Stimulated activated naive CD8-positive, alpha-beta T cell treated with anti-CD3 and anti-CD28 coated beads, Interleukin-15, amount 100 ng/mL, for 72 hours (primary cell): Measurements from ENCODE around the gene SLCO4A1.

Experiments used
- ATAC-seq: fragments of 150-1000 bp; cut with Tn5 transposase; 2 replicates; pipeline ENCODE4 v1.10.0; 2021; ENCODE audit warnings: mild to moderate bottlenecking, moderate library complexity
- DNase-seq, 2 donors: peaks; one replicate each; pipeline ENCODE4 v3.0.0; 2021 to 2022
- H3K27ac Mint-ChIP-seq, 2 donors: one replicate each; pipeline ENCODE4 v1.8.0; 2022; ENCODE audit warnings: mild to moderate bottlenecking in 2 of 2, mixed read lengths in 2 of 2, moderate library complexity in 2 of 2
- H3K27me3 Mint-ChIP-seq: one replicate; pipeline ENCODE4 v1.8.0; 2022; ENCODE audit warnings: mixed read lengths
- H3K4me1 Mint-ChIP-seq: one replicate; pipeline ENCODE4 v1.8.0; 2022; ENCODE audit warnings: mild to moderate bottlenecking, mixed read lengths
- H3K4me3 Mint-ChIP-seq, 2 donors: one replicate each; pipeline ENCODE4 v1.8.0; 2022; ENCODE audit warnings: mild to moderate bottlenecking in 2 of 2, mixed read lengths in 2 of 2, moderate library complexity in 1 of 2
- H3K9me3 Mint-ChIP-seq, 2 donors: one replicate each; pipeline ENCODE4 v1.8.0; 2022; ENCODE audit warnings: mixed read lengths in 2 of 2

SLCO4A1 gene

DNA sequence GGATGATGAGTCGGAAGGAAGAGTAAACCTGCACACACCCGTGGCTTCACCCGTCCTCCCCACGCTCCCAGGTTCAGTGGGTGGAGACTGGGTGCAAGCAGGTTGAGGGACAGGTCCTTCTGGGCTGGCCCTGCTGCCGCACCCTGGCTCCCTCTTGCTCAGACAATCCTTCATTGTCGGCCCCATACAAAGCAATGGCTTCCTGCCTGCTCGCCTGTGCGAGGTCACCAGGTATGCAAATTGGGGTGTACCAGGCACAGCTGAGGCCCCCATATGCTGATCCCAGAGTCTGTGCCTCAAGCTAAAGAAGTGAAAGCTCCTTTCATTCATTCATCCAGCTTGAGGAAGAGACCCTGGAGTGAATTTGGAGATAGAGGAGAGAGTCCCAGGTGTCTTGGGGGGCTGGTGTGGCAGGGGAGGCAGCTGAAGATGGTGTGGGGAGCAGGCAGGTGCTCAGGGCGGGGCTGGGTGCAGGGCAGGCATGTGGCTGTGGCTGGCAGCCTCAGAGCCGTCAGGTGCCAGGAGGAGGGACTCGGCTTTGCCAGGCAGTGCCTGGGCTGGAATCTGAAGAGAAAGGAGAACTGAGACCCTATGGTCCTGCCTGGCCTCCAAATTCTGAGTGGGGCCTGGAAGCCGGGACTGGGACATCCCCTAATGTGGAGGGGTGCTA, 4.7 kb downstream of the SLCO4A1 start:
- Mint-ChIP-seq H3K27ac (peak overlapping the region; percentile 3 to 49), H3K27me3 (no peaks in the 10 kb centered on the region), H3K4me1 (peaks cover 91% of the 10 kb centered on the region), H3K4me3 (no peak overlapping the region), H3K9me3 (no peaks in the 10 kb centered on the region)
- no peak for DNase-seq
- ATAC-seq = no peak

GRCh38 chr20:62647521-62648317, 5.4 kb downstream of the SLCO4A1 start:
- no peaks in the 10 kb centered on the region for H3K27me3 Mint-ChIP-seq
- peak overlapping the region in 1 of 2 donors; percentile 13 for H3K4me3 Mint-ChIP-seq
- peaks cover 98% of the 10 kb centered on the region for H3K4me1 Mint-ChIP-seq
- no peak for DNase-seq
- H3K9me3 Mint-ChIP-seq = no peaks in the 10 kb centered on the region
- no peak overlapping the region for H3K27ac Mint-ChIP-seq
- no peak for ATAC-seq

- ATAC-seq (no peak), DNase-seq (no peak)
- H3K4me3 Mint-ChIP-seq = peak overlapping the region in 1 of 2 donors; percentile 13
- H3K27me3 Mint-ChIP-seq = no peaks in the 10 kb centered on the region
- peak overlapping the region in 1 of 2 donors; percentile 40 for H3K27ac Mint-ChIP-seq
- no peaks in the 10 kb centered on the region for H3K9me3 Mint-ChIP-seq
- H3K4me1 Mint-ChIP-seq = peaks cover 100% of the 10 kb centered on the region
Measured at GRCh38 chr20:62648318-62648995, 6.2 kb downstream of the SLCO4A1 start.

DNA sequence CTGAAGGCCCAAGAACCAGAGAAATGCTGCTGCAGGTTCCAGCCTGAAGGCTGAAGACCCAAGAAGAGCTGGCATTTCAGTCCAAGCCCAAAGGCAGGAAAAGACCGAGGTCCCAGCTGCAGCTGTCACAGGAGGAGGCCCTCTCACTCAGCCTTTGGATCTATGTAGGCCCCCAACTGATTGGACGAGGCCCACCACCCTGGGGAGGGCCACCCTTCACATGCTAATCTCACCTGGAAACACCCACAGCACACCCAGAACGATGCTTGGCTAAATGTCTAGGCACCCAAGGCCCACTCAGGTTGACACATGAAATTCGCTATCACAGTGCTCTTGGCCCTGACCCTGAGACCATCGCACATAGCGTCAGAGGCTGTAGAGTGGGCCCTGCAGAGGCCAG, 6.8 kb downstream of the SLCO4A1 start:
- no peak overlapping the region for H3K27ac Mint-ChIP-seq
- no peaks in the 10 kb centered on the region for H3K27me3 Mint-ChIP-seq
- peaks cover 99% of the 10 kb centered on the region for H3K4me1 Mint-ChIP-seq
- H3K4me3 Mint-ChIP-seq = peak overlapping the region in 1 of 2 donors; percentile 8
- DNase-seq (no peak), ATAC-seq (no peak)
- H3K9me3 Mint-ChIP-seq = no peaks in the 10 kb centered on the region

DNA sequence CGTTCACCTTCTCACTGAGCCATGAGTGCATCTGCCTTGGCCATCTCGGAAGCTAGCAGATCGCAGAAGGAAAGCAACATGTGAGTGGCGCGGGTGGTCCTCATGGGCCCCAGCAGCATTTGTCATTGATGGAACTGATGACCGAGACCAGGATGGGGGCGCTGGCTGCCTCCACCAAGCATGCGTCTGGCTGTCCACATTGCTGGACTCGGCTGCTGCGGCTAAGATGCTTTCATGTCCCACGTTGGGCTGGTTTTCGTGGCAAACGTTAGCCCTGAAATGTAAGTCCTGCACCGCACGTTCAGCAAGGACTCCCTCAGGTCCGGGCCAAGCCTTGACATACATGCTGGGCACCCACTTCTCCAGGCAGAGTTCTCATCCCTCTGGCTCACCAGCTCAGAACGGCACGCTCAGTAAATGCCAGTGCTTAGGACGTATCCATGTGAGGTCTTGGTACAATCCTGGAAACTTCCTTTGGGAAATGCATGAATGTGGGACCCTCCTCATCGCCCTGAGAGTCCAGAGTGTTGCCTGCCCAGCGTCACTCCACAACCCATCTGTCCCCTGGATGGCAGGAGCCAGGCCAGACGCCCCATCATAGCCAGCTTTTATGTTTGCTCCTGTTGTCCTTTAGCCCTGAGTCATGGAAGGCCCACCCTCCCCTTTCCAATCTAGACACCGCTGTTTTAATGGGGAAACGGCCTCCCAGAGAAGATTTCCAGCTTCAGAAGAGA, 8.4 kb downstream of the SLCO4A1 start:
- DNase-seq (no peak), ATAC-seq (peak; percentile 1)
- Mint-ChIP-seq H3K4me1 (peaks cover 86% of the 10 kb centered on the region), H3K9me3 (no peaks in the 10 kb centered on the region), H3K4me3 (peak overlapping the region; percentile 81 to 89), H3K27me3 (no peaks in the 10 kb centered on the region), H3K27ac (peak overlapping the region; percentile 96 to 97)

DNA sequence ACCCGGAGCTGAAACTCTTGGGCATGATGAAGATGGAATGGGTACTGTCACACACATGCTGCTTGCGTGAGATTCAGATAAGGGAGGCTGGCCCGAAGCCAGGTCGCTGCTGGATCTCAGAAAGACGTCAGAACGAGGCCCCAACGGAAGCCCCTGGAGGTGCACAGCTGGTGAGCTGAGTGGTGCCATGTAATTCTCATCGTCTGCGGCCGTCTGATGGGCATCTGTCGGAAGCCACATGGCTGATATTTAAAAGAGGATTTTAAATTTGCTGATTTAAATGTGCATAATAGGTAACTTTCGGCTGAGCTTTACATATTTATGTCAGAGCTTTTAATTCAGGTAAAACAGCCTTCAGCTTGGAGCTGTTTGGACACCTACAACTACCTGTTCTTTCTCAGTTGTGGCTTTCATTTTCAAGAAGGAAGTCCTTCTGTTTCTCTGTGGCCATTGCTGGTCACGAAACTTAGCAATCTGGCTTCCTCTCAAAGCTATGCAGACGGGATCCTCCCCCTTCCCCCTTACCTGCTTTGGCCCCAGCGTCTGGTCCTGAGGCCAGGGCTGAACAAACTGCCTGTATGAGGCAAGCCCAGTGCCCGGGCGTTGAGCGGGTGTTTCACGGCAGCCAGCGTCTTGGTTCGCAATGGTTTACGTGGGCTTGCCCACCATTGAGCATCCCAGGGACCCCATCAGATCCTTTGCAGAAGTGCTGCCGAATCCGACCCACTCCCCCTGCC, 9.2 kb downstream of the SLCO4A1 start:
- peak; percentile 87 for ATAC-seq
- H3K4me3 Mint-ChIP-seq = peak overlapping the region; percentile 81 to 89
- no peaks in the 10 kb centered on the region for H3K9me3 Mint-ChIP-seq
- peak overlapping the region; percentile 96 to 97 for H3K27ac Mint-ChIP-seq
- H3K27me3 Mint-ChIP-seq = no peaks in the 10 kb centered on the region
- DNase-seq = peak; percentile 82 to 90
- H3K4me1 Mint-ChIP-seq = peaks cover 79% of the 10 kb centered on the region

GRCh38 chr20:62652041-62652893, 10.0 kb downstream of the SLCO4A1 start:
- peak; percentile 69 to 80 for DNase-seq
- Mint-ChIP-seq H3K4me3 (peak overlapping the region; percentile 81 to 89), H3K27me3 (no peaks in the 10 kb centered on the region), H3K9me3 (no peaks in the 10 kb centered on the region), H3K4me1 (peaks cover 71% of the 10 kb centered on the region), H3K27ac (peak overlapping the region; percentile 96 to 97)
- ATAC-seq = peak; percentile 77

DNA sequence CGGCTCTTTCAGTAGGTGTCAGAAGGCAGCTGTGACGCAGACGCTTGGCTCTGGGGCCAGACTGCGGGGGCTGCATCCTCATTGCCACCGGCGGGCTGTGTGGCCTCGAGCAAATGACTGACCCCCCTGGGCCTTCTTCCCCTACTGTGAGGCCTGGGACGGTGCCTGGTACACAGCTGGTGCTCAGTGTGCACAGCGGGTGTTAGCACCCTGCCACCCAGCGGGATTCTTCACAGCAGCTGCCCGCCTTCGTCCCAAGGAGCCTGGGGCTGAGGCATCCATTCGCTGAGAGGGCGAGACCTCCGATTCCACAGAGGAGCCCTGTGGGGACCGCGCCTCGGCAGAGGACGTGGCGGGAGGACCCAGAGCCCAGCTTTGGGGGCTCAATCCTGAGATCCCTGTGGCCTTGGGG, 10.6 kb downstream of the SLCO4A1 start:
- no peaks in the 10 kb centered on the region for H3K27me3 Mint-ChIP-seq
- peak overlapping the region in 1 of 2 donors; percentile 12 for H3K27ac Mint-ChIP-seq
- H3K4me1 Mint-ChIP-seq = peaks cover 64% of the 10 kb centered on the region
- DNase-seq (no peak), ATAC-seq (no peak)
- H3K4me3 Mint-ChIP-seq = peak overlapping the region; percentile 81 to 89
- no peaks in the 10 kb centered on the region for H3K9me3 Mint-ChIP-seq

GRCh38 chr20:62653373-62653772, 11.1 kb downstream of the SLCO4A1 start:
- peak overlapping the region in 1 of 2 donors; percentile 18 for H3K4me3 Mint-ChIP-seq
- H3K9me3 Mint-ChIP-seq = no peaks in the 10 kb centered on the region
- H3K27ac Mint-ChIP-seq = peak overlapping the region; percentile 57 to 59
- ATAC-seq (no peak), DNase-seq (no peak)
- H3K27me3 Mint-ChIP-seq = no peaks in the 10 kb centered on the region
- H3K4me1 Mint-ChIP-seq = peaks cover 60% of the 10 kb centered on the region

- DNase-seq (no peak), ATAC-seq (no peak)
- peak overlapping the region in 1 of 2 donors; percentile 29 for H3K4me3 Mint-ChIP-seq
- peaks cover 52% of the 10 kb centered on the region for H3K4me1 Mint-ChIP-seq
- H3K9me3 Mint-ChIP-seq = no peaks in the 10 kb centered on the region
- peak overlapping the region in 1 of 2 donors; percentile 57 for H3K27ac Mint-ChIP-seq
- no peaks in the 10 kb centered on the region for H3K27me3 Mint-ChIP-seq
Measured at GRCh38 chr20:62653951-62654685, 11.8 kb downstream of the SLCO4A1 start.

DNA sequence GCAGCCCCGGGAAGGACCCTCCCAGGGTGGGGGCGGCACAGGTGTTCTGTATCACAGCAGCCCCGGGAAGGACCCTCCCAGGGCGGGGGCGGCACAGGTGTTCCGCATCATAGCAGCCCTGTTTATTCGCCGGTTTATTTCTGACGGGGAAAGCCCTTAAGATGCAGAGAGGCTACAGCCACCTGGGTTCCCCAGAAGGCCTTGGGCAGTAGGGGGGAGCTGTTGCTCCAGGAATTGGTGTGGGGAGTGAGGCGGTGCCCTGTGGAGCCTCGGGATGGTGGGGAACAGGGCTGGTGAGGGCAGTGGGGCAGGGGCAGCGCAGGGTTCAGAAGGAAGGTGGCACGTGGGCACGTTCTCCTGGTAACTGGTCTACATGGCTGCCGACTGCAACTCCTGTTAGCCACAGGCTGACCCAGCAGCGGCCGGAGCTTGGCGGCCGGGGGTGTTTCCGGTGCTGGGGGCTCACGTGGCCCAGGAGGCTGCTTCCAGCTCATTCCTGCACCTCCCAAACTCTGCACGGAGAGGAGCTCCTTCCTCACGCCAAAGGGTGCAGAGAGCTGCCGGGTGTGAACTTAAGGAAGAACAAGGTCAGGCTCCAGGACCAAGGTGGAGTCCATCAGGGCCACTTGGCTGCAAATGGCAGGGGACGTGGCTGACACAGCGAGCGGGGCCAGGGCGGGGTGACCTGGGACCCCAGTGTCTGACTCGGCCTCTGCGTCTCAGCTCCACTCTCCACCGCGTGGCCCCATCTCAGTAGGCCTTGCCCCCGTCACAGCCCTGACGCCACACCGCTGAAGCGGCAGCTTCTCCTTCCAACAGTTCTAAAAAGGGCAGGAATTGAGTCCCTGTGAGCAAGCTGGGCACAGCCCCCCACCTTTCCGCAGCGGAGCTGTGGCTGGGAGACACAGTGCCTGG, 13.2 kb downstream of the SLCO4A1 start:
- DNase-seq = no peak
- Mint-ChIP-seq H3K27ac (peak overlapping the region in 1 of 2 donors; percentile 95), H3K27me3 (no peaks in the 10 kb centered on the region)

DNA sequence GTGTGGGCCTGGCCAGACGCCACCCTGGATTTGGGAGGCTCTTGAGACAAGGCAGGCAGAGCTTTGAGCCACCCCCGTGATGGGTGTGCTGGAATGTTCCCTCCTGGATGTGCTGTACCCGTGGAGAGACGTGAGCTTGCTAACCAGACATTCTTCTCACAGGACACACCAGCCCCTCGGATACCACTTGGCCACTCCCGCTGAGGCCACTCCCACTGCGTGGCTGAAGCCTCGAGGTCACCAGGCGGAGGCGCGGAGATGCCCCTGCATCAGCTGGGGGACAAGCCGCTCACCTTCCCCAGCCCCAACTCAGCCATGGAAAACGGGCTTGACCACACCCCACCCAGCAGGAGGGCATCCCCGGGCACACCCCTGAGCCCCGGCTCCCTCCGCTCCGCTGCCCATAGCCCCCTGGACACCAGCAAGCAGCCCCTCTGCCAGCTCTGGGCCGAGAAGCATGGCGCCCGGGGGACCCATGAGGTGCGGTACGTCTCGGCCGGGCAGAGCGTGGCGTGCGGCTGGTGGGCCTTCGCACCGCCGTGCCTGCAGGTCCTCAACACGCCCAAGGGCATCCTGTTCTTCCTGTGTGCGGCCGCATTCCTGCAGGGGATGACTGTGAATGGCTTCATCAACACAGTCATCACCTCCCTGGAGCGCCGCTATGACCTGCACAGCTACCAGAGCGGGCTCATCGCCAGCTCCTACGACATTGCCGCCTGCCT, 14.1 kb downstream of the SLCO4A1 start:
- no peak for DNase-seq
- Mint-ChIP-seq H3K4me1 (peaks cover 30% of the 10 kb centered on the region), H3K27me3 (no peaks in the 10 kb centered on the region), H3K9me3 (no peaks in the 10 kb centered on the region), H3K4me3 (no peak overlapping the region), H3K27ac (no peak overlapping the region)
- ATAC-seq = no peak

More for the DNA sequence above, 13.2 kb downstream of the SLCO4A1 start:
- peaks cover 38% of the 10 kb centered on the region for H3K4me1 Mint-ChIP-seq
- no peak overlapping the region for H3K4me3 Mint-ChIP-seq
- ATAC-seq = no peak
- H3K9me3 Mint-ChIP-seq = no peaks in the 10 kb centered on the region
